Transverse colon (tissue), 4 donors: ENCODE results near the gene MAN1C1. TPM values are rescaled to one million over a fixed set of nuclear protein-coding genes. Genes with fewer than 3 reads are reported as not detected.

Experiments
- DNase-seq: peaks from one replicate; pipeline ENCODE4 v3.0.0-alpha.2; 2019
- H3K27ac ChIP-seq, 4 donors: fragments of 200-600 bp; sonication (generic); 2 replicates each; pipeline ENCODE4 v1.5.1; 2016 to 2018; ENCODE audit warnings: inconsistent platforms in 4 of 4
- H3K27me3 ChIP-seq: fragments of 200-600 bp; sonication (generic); 2 replicates; pipeline ENCODE4 v1.5.1; 2017; ENCODE audit warnings: inconsistent platforms
- H3K36me3 ChIP-seq, 4 donors: fragments of 200-600 bp; sonication (generic); 2 replicates each; pipeline ENCODE4 v1.5.1; 2017 to 2019; ENCODE audit warnings: inconsistent platforms in 4 of 4
- H3K4me1 ChIP-seq, 4 donors: fragments of 200-600 bp; sonication (generic); 2 replicates each; pipeline ENCODE4 v1.5.1; 2017 to 2020; ENCODE audit warnings: inconsistent platforms in 4 of 4
- H3K4me3 ChIP-seq, 4 donors: fragments of 200-600 bp; sonication (generic); 1 replicate in 1 of 4; 2 replicates in 3 of 4; pipeline versions ENCODE4 v1.5.1 to v1.6.1; 2017 to 2019; ENCODE audit warnings: inconsistent platforms in 4 of 4
- H3K9me3 ChIP-seq, 2 donors: fragments of 200-600 bp; sonication (generic); 2 replicates each; pipeline ENCODE4 v1.5.1; 2017 to 2019; ENCODE audit warnings: inconsistent platforms in 2 of 2
- CTCF ChIP-seq, 5 experiments: fragments of 200-600 bp in 3 of 5; fragments of 450-650 bp in 2 of 5; sonication (generic) in 3 of 5; IDR thresholded peaks; 1 replicate in 2 of 5; 2 replicates in 3 of 5; pipeline ENCODE4 v1.5.1; 2016 to 2017; ENCODE audit warnings: antibody characterized with exemption in 5 of 5, inconsistent platforms in 3 of 5, mild to moderate bottlenecking in 2 of 5, moderate library complexity in 1 of 5
- EP300 ChIP-seq: sonication (generic); formaldehyde crosslinking; IDR thresholded peaks from one replicate; pipeline ENCODE4 v1.6.1; 2017; ENCODE audit warnings: antibody characterized with exemption, low read depth
- POLR2A ChIP-seq: fragments of 450-650 bp; IDR thresholded peaks from one replicate; pipeline ENCODE4 v1.6.1; 2016; ENCODE audit warnings: antibody characterized with exemption, mild to moderate bottlenecking, moderate library complexity
- POLR2AphosphoS5 ChIP-seq, 3 donors: sonication (generic); formaldehyde crosslinking; IDR thresholded peaks; one replicate each; pipeline ENCODE4 v1.6.1; 2016; ENCODE audit warnings: antibody characterized with exemption in 3 of 3
- WGBS, 2 donors: methylation state at CpG; one replicate each; pipeline ENCODE4 v1.1.5; 2018; ENCODE audit warnings: low coverage in 1 of 2; 5-methylcytosine and 5-hydroxymethylcytosine counted together
- in situ Hi-C, 4 donors: fragments of 200-750 bp; cut with MboI; loops; one replicate each; pipeline versions ENCODE4 v1.15.0 to v1.15.1; 2017; ENCODE audit warnings: low sequenced_read_pairs in 3 of 4, low pct_ligation_motif_present in 1 of 4, low pct_unique_long_range_greater_than_20kb in 1 of 4
- intact Hi-C: fragments of 100-400 bp; cut with DNase I; formaldehyde crosslinking; loops from one replicate; pipeline ENCODE4 v1.15.1; 2023; ENCODE audit warnings: low total_unique reads
- total RNA-seq, 4 donors: library from RNA; depleted of rRNA; stranded (reverse); fragments of >200 nt; gene quantifications; one replicate each; pipeline ENCODE4 v1.1.0, GENCODE V29; 2016

The MAN1C1 gene
- total RNA-seq, 4 donors from 2014 or later: 2.4 to 6.8 (median 4.3) TPM

DNA sequence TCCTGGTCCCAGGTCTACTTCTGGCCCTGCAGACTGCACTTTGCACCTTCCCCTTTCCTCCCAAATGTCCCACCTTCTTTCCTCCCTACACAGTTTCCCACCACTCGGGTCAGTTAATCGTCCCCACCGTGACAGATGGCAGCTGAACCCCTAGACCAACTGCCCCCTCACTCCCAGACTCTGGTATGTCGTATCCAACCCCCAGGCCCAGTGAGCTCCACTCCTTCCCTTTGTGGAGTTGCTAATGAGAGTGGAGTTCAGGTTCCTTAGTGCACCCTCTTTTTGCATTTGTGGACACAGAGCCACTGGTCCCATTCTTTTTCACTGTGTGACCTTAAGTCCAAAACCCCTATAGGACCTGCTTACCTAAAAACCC lies 1.8 kb downstream of the MAN1C1 start:
- no peak for DNase-seq

GRCh38 chr1:25619101-25619890 lies 2.7 kb downstream of the MAN1C1 start:
- Histone ChIP-seq H3K36me3 (no peaks in the 10 kb centered on the region), H3K27me3 (peaks cover 16% of the 10 kb centered on the region), H3K27ac (peak overlapping the region; percentile 3 to 76 (median 48)), H3K4me1 (peaks cover 9 to 45% (median 26%) of the 10 kb centered on the region in 4 donors), H3K4me3 (peak overlapping the region in 1 of 4 donors; percentile 97), H3K9me3 (no peaks in the 10 kb centered on the region)
- intact Hi-C loops (loop anchor here (5.0 kb wide), 1 partner anchor 123 kb away; no protein-coding TSS in a partner anchor), in situ Hi-C loops (loop anchor here in 3 of 4 donors (10.0 to 25.0 kb wide), 2 partner anchors 168 to 176 kb away; no protein-coding TSS in a partner anchor)
- WGBS, 2 donors: 33 to 69% methylated on average over 2 to 11 of the region's 11 CpGs
- no peak for DNase-seq
- no peak for TF ChIP-seq EP300
- no peak for TF ChIP-seq POLR2AphosphoS5 (IDR thresholded peaks at IDR 0.05)
- peak; percentile 67 to 79 (median 78) for TF ChIP-seq CTCF (IDR thresholded peaks at IDR 0.05)
- no peak for TF ChIP-seq POLR2A

More for the DNA sequence above, 1.8 kb downstream of the MAN1C1 start:
- Histone ChIP-seq H3K27ac (peak overlapping the region; percentile 61 to 76 (median 72)), H3K36me3 (no peaks in the 10 kb centered on the region), H3K9me3 (no peaks in the 10 kb centered on the region), H3K27me3 (peaks cover 16% of the 10 kb centered on the region), H3K4me1 (peaks cover 9 to 45% (median 26%) of the 10 kb centered on the region in 4 donors), H3K4me3 (peak overlapping the region in 3 of 4 donors; percentile 69 to 97 (median 83))
- intact Hi-C loops (loop anchor here (5.0 kb wide), 1 partner anchor 124 kb away; no protein-coding TSS in a partner anchor), in situ Hi-C loops (loop anchor here in 3 of 4 donors (10.0 to 25.0 kb wide), 2 partner anchors 169 to 176 kb away; no protein-coding TSS in a partner anchor)
- TF ChIP-seq EP300 (no peak), POLR2A (no peak), CTCF (IDR thresholded peaks at IDR 0.05) (no peak), POLR2AphosphoS5 (IDR thresholded peaks at IDR 0.05) (no peak)
- 37% methylated on average over 4 of the region's 4 CpGs for WGBS, 2 donors

DNA sequence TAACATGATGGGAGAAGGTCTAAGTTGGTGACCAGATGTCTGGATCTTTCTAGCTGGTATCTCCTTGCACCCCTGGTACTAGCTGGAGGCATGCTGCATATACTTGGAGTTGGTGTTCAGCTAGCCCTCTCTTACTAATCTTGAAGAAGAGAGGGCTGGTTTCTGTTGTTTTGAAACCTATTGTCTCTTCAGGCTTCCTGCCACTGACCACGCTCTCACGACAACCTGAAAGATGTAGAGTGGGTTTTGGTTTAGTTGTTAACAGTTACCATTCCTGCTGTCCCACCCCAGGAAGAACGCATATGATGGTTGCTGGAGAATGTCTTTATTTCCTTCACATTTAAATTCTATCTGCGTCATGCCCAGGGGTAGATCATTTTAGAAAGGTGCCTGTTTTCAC lies 3.6 kb downstream of the MAN1C1 start:
- no peaks in the 10 kb centered on the region for H3K9me3 ChIP-seq
- DNase-seq: no peak
- peak overlapping the region in 2 of 4 donors; percentile 1 to 34 for H3K27ac ChIP-seq
- TF ChIP-seq POLR2A: no peak
- no peak for TF ChIP-seq EP300
- TF ChIP-seq CTCF (IDR thresholded peaks at IDR 0.05): no peak
- TF ChIP-seq POLR2AphosphoS5 (IDR thresholded peaks at IDR 0.05): no peak
- H3K4me1 ChIP-seq: peaks cover 9 to 44% (median 26%) of the 10 kb centered on the region in 4 donors
- intact Hi-C loops (loop anchor here (5.0 kb wide), 1 partner anchor 867 kb away; no protein-coding TSS in a partner anchor), in situ Hi-C loops (loop anchor here in 1 of 4 donors (25.0 kb wide), 1 partner anchor 167 kb away; no protein-coding TSS in a partner anchor)
- H3K4me3 ChIP-seq: peak overlapping the region in 1 of 4 donors; percentile 1
- no peaks in the 10 kb centered on the region for H3K36me3 ChIP-seq
- H3K27me3 ChIP-seq: peaks cover 16% of the 10 kb centered on the region
- 49 to 56% methylated on average over 4 of the region's 4 CpGs for WGBS, 2 donors

- 50 to 86% methylated on average over 1 to 4 of the region's 4 CpGs for WGBS, 2 donors
- TF ChIP-seq EP300 (no peak), POLR2AphosphoS5 (IDR thresholded peaks at IDR 0.05) (no peak), CTCF (IDR thresholded peaks at IDR 0.05) (no peak)
- Histone ChIP-seq H3K4me1 (peaks cover 9 to 38% (median 24%) of the 10 kb centered on the region in 4 donors), H3K27ac (peak overlapping the region in 1 of 4 donors; percentile 34), H3K9me3 (no peaks in the 10 kb centered on the region), H3K27me3 (peaks cover 16% of the 10 kb centered on the region), H3K4me3 (no peak overlapping the region), H3K36me3 (no peaks in the 10 kb centered on the region)
- in situ Hi-C loops (loop anchor here in 1 of 4 donors (25.0 kb wide), 1 partner anchor 166 kb away; no protein-coding TSS in a partner anchor), intact Hi-C loops (loop anchor here (5.0 kb wide), 1 partner anchor 866 kb away; no protein-coding TSS in a partner anchor)
- no peak for DNase-seq
These were observed 4.2 kb downstream of the MAN1C1 start for GRCh38 chr1:25620701-25621350.
